ENCODE measurements around the gene DCAF12L1. TPM values are rescaled to one million over a fixed set of nuclear protein-coding genes. Genes with fewer than 3 reads are reported as not detected.

DCAF12L1 gene
- polyA plus RNA-seq (2013, experiment 1 of 2; ENCODE audit: insufficient read length): not detected
- not detected for polyA plus RNA-seq (2013, experiment 2 of 2; ENCODE audit: insufficient read length)

GRCh38 chrX:126552313-126553022 lies at the start of gene DCAF12L1:
DCAF12L1 (minus strand) TSS chrX:126552814; CDS start chrX:126552608, 206 bp downstream.
- no peak for DNase-seq

GRCh38 chrX:126580877-126581276 lies 28.3 kb upstream of the DCAF12L1 start:
- no peak for DNase-seq

GRCh38 chrX:126575911-126576310 lies 23.3 kb upstream of the DCAF12L1 start:
- DNase-seq: no peak

GRCh38 chrX:126557151-126557550 lies 4.5 kb upstream of the DCAF12L1 start:
- no peak for DNase-seq

- DNase-seq: no peak
Measured at GRCh38 chrX:126551725-126552312, 795 bp downstream of the DCAF12L1 start.

- DNase-seq: no peak
Measured at GRCh38 chrX:126551306-126551705, 1.3 kb downstream of the DCAF12L1 start.

GRCh38 chrX:126550816-126551215 lies 1.8 kb downstream of the DCAF12L1 start:
- no peak for DNase-seq

- no peak for DNase-seq
Measured at GRCh38 chrX:126509923-126510322, 42.7 kb downstream of the DCAF12L1 start.

All from fibroblast of skin of abdomen (primary cell).